HG03196 (cell line): Measurements from ENCODE around the gene HP1BP3.
A peak's percentile ranks its signal among the peaks of the same experiment; 100 is the strongest.

Experiments
- ATAC-seq: cut with Tn5 transposase; IDR thresholded peaks from one replicate; pipeline ENCODE4 v1.9.1; 2021; ENCODE audit not compliant: unreplicated experiment

HP1BP3 gene

DNA sequence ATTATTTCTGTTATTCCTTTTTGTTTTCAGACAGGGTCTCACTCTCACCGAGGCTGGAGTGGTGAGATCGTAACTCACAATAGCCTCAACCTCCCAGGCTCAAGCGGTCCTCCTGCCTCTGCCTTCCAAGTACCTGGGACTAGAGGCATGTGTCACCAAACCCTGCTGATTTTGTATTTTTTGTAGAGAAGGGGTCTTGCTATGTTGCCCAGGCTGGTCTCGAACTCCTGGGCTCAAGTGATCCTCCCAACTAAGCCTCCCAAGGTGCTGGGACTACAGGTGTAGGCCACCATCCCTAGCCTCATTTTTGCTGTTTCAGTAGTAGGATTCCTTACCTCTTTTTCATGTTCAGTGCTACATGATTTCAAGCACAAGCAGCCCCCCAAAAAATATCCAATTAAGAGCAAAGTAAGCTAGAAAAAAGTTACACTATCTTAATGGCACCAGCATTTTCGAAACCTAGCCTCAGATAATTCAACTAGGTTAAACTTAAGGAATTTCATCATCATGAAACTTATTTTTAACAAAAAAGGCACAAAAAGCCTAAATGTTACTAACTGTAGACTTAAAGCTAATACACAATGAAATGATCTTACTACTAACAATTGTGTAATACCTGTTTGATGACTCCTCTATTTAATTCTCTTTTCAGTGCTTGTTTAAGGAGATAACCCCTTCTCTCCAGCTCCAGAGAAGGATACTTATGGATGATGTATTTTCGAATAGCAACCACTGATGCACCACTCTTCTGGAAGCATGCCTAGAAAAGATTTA is 16.6 kb downstream of the HP1BP3 start:
- ATAC-seq: no peak

DNA sequence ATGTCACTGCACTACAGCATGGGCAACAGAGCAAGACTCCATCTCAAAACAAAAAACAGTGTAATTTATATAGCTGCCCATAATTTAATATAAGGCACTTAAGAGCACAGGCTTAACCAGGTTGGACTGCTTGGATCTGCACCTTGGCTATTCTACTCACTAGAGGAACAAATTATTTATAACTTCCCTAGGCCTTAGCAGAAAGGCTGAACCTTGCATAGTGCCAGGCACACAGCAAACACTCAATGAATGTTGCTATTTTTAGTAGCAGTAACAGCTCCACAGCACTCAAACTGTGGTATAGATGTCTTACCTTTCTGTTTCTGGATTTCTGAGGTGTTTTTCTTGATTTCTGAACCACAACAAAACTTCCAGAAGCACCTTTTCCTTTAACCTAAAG is 19.8 kb downstream of the HP1BP3 start:
- no peak for ATAC-seq

DNA sequence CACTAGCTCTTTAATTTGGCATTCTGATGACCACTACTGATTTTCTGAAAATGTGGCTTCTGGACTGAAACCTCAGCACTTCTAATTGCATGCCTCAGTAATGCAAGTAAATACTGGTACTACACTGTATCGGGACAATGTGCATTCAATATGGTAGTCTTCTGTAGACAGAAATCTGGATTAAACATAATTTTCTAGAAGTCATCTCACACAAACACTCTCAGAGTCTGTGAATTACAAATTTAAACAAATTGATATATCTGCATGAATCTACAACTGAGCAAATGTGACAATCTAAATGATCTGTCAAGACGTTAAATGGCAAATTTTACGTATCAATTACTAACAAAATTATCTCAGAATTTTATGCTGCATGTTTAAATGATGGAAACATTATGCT is 23.7 kb downstream of the HP1BP3 start:
- no peak for ATAC-seq

- ATAC-seq: no peak
Observed at GRCh38 chr1:20760322-20760721, 26.8 kb downstream of the HP1BP3 start.

DNA sequence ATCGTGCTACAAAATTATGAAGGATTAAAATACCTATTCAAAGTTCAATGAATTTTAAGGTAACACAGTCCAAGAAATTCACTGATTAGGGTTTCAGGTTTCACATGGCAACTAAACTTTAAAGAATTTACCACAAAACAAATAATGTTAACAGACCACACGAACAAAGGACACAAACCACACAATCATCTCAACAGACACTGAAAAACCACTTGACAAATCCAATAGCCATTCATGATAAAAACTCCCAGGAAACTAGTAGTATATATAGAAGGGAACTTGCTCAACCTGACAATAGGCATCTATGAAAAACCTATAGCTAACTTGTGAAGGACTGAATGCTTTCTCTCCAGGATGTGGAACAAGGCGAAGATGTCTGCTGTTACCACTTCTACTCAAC is 33.5 kb downstream of the HP1BP3 start:
- no peak for ATAC-seq

DNA sequence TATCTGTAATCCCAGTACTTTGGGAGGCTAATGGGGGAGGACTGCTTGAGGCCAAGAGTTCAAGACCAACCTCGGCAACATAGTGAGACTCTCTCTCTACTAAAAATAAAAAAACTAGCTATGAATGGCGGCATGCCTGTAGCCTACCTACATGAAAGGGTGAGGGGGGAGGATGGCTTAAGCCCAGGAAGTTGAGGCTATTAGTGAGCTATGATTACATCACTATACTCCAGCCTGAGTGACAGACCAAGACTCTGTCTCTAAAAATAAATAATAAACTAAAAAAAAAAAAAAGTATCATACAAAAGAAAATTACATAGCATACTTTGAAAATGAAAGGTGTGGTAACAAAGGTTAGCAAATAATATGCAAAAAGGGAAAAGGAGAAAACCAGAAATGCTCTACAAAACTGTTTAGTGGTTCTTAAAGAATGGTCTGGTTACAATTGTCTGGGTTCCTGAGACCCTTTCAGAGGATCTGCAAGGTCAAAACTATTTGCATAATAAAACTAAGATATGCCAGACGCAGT is 35.6 kb downstream of the HP1BP3 start:
- no peak for ATAC-seq

DNA sequence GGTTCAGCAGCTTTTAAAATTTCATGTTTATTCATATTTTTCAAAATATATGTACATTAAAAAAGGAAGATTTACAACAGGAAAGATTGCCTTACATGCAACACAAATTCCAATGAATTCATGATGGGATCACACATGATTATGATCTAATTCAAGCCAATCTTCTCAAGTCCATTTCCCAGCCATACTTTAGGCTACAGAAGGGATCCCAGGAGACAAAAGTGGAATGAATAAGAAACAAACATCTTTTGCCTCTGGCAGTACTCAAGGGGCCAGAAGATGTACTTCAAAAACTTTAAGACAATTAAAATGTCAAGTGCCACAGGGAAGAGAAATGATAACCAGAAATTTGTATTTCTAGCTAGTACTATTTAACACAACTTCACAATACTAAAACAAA is 44.4 kb downstream of the HP1BP3 start:
- ATAC-seq: no peak

GRCh38 chr1:20740781-20741180 is 46.3 kb downstream of the HP1BP3 start:
- no peak for ATAC-seq

DNA sequence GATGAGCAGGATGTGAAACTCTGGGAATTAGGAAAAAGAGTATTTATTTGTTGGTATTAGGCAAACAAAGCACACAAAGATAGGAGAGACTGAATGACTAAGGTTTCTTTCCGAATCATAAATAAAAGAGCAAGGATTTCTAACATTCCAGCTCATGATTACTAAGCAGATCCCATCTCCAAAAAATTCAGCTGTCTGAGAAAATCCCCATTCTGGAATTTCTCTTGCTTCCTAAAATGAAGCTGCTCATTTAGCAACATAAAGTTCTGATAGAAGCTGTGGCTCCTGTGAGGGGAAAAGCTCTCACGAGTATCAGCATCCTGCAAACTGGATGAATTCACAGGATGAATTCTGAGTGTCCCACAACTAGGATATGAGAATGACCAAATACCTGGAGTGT is 47.9 kb downstream of the HP1BP3 start:
- ATAC-seq: no peak

- ATAC-seq: no peak
Observed at GRCh38 chr1:20735581-20736111, 51.5 kb downstream of the HP1BP3 start.

- ATAC-seq: no peak
Observed at GRCh38 chr1:20733360-20733975, 53.6 kb downstream of the HP1BP3 start.

DNA sequence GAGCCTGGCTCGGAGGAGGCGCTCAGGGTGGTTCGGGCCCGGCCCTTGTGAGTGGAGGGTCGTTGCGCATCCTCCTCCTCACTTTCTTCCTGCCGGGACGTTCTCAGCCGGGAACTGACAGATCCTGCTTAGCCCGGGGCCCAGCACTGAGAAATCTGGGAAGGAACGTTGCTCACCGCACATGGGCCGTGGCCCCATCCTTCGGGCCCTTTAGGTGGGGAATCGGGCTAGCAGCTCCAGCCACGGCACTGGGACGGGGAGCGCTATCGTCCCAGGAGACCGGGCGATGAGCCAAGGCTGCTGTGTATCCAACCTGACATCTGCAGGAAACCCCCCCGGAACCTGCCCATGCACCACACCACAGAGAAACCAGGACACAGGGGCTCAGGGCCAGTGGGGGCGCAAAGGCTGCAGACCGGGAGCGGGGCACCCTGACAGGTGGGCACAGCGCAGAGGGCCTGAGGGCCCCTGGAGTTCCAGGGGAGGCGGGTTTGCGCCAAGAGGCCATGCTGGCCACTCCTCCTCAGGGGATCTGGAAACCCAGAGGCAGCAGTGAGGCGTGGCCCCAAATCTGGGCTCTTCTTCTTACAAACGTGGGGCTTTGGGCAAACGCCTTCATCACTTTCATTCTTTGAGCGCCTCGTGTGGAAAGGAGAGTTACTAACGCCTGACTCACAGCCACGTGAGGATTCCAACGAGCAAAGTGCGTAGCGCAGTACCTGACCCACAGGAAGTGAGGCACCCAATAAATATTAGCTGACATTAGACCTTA is 54.3 kb downstream of the HP1BP3 start, which contains the start of gene SH2D5:
TSS of gene SH2D5 (minus strand) at position 116 of the 772 bp plus-strand sequence. CDS start 4,659 bp downstream, outside the sequence.
- ATAC-seq: peak; percentile 46

DNA sequence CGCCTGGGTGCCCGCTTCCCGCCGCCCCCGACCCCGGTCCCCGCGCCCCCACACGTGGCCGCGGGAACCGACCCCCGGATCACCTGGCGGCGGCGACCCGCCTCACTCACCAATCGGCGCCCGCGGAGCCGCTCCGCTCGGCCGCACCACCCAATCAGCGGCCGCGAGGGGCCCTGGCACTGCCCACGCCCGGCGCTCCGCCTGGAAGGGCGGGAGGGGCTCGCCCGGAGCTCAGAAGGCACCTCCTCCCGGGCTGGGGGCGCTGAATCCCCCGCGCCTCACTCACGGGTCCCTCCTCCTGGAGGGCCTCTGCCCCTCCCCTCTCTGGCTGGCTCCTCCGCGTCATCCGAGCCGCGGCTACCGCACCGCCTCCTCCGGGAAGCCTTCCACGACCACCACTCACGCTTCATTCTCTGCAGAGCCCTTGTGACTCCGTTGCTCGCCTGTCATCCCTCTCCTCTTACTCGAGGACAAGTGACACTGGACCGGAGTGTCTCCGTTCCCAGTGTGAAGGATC is 55.0 kb downstream of the HP1BP3 start:
- ATAC-seq: peak; percentile 40

GRCh38 chr1:20731057-20731991 is 55.8 kb downstream of the HP1BP3 start:
- peak; percentile 7 for ATAC-seq

DNA sequence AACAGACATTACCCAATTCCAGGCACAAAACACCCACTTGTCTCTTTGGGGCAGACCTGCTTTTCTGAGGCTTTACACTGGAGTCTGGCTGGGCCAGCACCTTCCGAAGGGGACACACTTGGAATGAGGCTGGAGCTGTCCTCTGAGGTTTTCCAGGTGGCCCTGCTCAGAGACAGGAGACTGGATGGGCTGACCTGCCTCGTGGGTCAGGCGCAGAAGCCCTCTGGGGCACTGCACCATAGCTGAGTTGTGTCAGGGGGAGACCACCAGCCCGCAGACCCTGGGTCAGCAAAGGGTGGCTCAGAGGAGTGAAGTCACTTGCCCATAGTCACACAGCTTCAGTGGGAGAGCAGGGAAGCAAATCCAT is 56.4 kb downstream of the HP1BP3 start:
- no peak for ATAC-seq

- ATAC-seq: no peak
Observed at GRCh38 chr1:20729990-20730689, 57.0 kb downstream of the HP1BP3 start.

DNA sequence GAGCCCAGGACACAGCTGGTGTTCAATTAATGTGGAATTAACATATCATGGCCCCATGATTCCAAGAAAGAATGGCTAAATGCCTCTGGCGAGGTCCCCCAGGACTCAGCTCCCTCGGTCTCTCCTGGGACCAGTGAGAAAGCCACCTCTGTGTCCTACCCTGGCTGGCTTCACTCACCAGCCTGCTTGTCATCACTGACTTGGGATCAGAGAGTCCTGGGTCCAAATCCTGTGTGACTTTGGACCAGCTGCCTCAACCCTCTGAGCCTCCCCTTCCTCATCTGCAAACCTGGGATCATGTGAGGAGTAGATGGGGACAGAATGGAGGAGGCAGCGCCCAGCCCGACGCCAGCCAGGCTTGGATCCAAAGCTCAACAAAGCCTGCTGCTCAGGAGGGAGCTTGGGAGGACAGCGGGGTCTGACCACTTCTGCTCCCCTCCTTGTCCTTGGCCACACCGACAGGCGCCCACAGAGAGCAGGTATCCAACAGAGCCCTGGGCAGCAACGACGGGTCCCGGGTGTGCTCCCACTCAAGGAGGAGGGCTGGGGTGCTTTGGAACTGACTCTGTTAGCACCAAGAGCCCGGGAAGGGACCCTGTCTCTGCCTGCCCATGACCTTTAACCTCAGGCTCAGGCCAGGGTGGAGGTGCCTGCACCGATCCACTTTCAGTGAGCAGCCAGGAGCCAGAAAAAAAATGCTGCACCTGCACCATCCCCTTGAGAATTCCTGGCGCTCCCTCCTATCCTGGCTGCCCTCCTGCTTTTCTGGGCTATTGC is 57.8 kb downstream of the HP1BP3 start:
- ATAC-seq: no peak

GRCh38 chr1:20728371-20729154 is 58.5 kb downstream of the HP1BP3 start:
- no peak for ATAC-seq
